AG04449 (cell line): ENCODE data around the gene TLR3.

ENCODE experiments used
- CTCF ChIA-PET: fragments of 350-600 bp; formaldehyde crosslinking; extraction: SDS; loops from one replicate; lab custom pipeline; 2021; ENCODE audit warnings: antibody characterized with exemption; lab: Yijun Ruan, JAX
- POLR2A ChIA-PET: fragments of 400-600, 350-600 bp; formaldehyde crosslinking; extraction: SDS; loops from one replicate; lab custom pipeline; 2020; ENCODE audit warnings: antibody characterized with exemption, inconsistent platforms; lab: Yijun Ruan, JAX
- DNase-seq: peaks from one replicate; pipeline ENCODE4 v3.0.0-alpha.2; 2010; ENCODE audit warnings: low read depth, low spot score
- H3K4me3 ChIP-seq: 2 replicates; pipeline ENCODE4 v1.5.1; 2011; ENCODE audit warnings: low read depth, mild to moderate bottlenecking, control low read depth, low read length
- CTCF ChIP-seq: IDR thresholded peaks from one replicate; pipeline ENCODE4 v1.5.1; 2011; ENCODE audit warnings: mild to moderate bottlenecking, moderate library complexity, low read length, control low read depth, inconsistent platforms; ENCODE audit not compliant: insufficient read depth; ENCODE audit errors: missing control alignments

Gene TLR3

GRCh38 chr4:186137196-186137794 is 68.3 kb downstream of the TLR3 start:
- no peak for DNase-seq
- TF ChIP-seq CTCF, result peak; percentile 40
- POLR2A ChIA-PET, result no interaction called here
- CTCF ChIA-PET, result interaction anchor here (0.9 to 1.7 kb wide), 12 partner anchors 9 to 1391 kb away, joined by 3 to 11 read pairs (median 4); partner anchors contain the start of genes CYP4V2 and TLR3
- no peak overlapping the region for H3K4me3 ChIP-seq
